GM12878 (cell line): ENCODE data around the gene CDC42EP3. TPM values are rescaled to one million over a fixed set of nuclear protein-coding genes. Genes with fewer than 3 reads are reported as not detected.

Experiments
- ATAC-seq: fragments of 200-7000 bp; cut with Tn5 transposase; 3 replicates; pipeline ENCODE4 v1.9.1; 2020; ENCODE audit warnings: mild to moderate bottlenecking, moderate library complexity
- BruUV-seq: library from RNA; stranded (reverse); fragments of 400-500 nt; replicated peaks from 2 replicates; lab custom pipeline; 2021; lab: Mats Ljungman, UMichigan
- CTCF ChIA-PET: fragments of 300-600 bp; sonication (Branson Sonifier 250); formaldehyde crosslinking; extraction: SDS; loops from one replicate; lab custom pipeline; 2021; ENCODE audit warnings: inconsistent platforms; lab: Yijun Ruan, JAX
- POLR2A ChIA-PET: fragments of 350-600 bp; formaldehyde crosslinking; extraction: SDS; loops from one replicate; lab custom pipeline; 2021; ENCODE audit warnings: inconsistent platforms; lab: Charles Lee
- RAD21 ChIA-PET: fragments of 300-600 bp; sonication (Branson Sonifier 250); formaldehyde crosslinking; loops from one replicate; lab custom pipeline; 2023; ENCODE audit warnings: antibody characterized with exemption; ENCODE audit not compliant: unreplicated experiment; lab: Charles Lee
- SMC1A ChIA-PET: fragments of 300-600 bp; sonication (Branson Sonifier 250); formaldehyde crosslinking; loops from one replicate; lab custom pipeline; 2023; ENCODE audit not compliant: unreplicated experiment, uncharacterized antibody; lab: Charles Lee
- DNase-seq: peaks from one replicate; pipeline ENCODE4 v3.0.0-alpha.2; 2011; ENCODE audit warnings: low read depth, low spot score
- FAIRE-seq: peaks from 3 replicates; lab custom pipeline; 2011; peaks lifted over from hg19 to GRCh38; lab: Jason Lieb, UNC
- H2AFZ ChIP-seq: 2 replicates; pipeline ENCODE4 v1.6.0; 2011; ENCODE audit warnings: low read depth, low read length, control low read depth; ENCODE audit not compliant: control insufficient read depth
- H3K27ac ChIP-seq: 2 replicates; pipeline ENCODE4 v1.5.1; 2011; ENCODE audit warnings: control low read depth; ENCODE audit not compliant: control insufficient read depth, insufficient read depth
- H3K27me3 ChIP-seq, 2 experiments: replicated peaks in 1 of 2; 2 replicates each; pipeline versions ENCODE4 v1.6.0 to v1.6.1; 2011; ENCODE audit warnings: low read length in 1 of 2; ENCODE audit not compliant: control insufficient read depth in 2 of 2, insufficient read depth in 2 of 2
- H3K36me3 ChIP-seq, 2 experiments: 2 replicates each; pipeline ENCODE4 v1.5.1; 2011; ENCODE audit warnings: low read length in 1 of 2; ENCODE audit not compliant: control insufficient read depth in 2 of 2, insufficient read depth in 2 of 2
- H3K4me1 ChIP-seq: 2 replicates; pipeline ENCODE4 v1.6.1; 2011; ENCODE audit warnings: mild to moderate bottlenecking, low read length, moderate library complexity, mixed read lengths; ENCODE audit not compliant: control insufficient read depth, insufficient read depth
- H3K4me2 ChIP-seq: 2 replicates; pipeline ENCODE4 v1.6.0; 2011; ENCODE audit warnings: control low read depth; ENCODE audit not compliant: control insufficient read depth, insufficient read depth
- H3K4me3 ChIP-seq: fragments of 200-600 bp; sonication (generic); 2 replicates; pipeline ENCODE4 v1.5.1; 2016
- H3K79me2 ChIP-seq: 2 replicates; pipeline ENCODE4 v1.6.0; 2011; ENCODE audit warnings: low read length; ENCODE audit not compliant: control insufficient read depth, insufficient read depth
- H3K9ac ChIP-seq: 2 replicates; pipeline ENCODE4 v1.8.0; 2011; ENCODE audit warnings: low read length, control low read depth, mixed read lengths; ENCODE audit not compliant: control insufficient read depth, insufficient read depth
- H3K9me3 ChIP-seq: replicated peaks from 3 replicates; pipeline ENCODE4 v1.5.1; 2011; ENCODE audit warnings: mild to moderate bottlenecking, low read length; ENCODE audit not compliant: control insufficient read depth, insufficient read depth
- H4K20me1 ChIP-seq: 2 replicates; pipeline ENCODE4 v1.6.0; 2011; ENCODE audit not compliant: control insufficient read depth, insufficient read depth
- HDAC2 ChIP-seq: fragments of 200-600 bp; sonication (generic); IDR thresholded peaks from 2 replicates; pipeline ENCODE4 v1.6.1; 2017
- NR2C2 ChIP-seq: IDR thresholded peaks from 2 replicates; pipeline ENCODE4 v1.6.1; 2011; ENCODE audit warnings: borderline replicate concordance, low read depth; ENCODE audit not compliant: control insufficient read depth, insufficient read length
- POLR2AphosphoS5 ChIP-seq: IDR thresholded peaks from 2 replicates; pipeline ENCODE4 v1.6.1; 2011; ENCODE audit warnings: mild to moderate bottlenecking, low read length, inconsistent platforms
- RAD21 ChIP-seq: IDR thresholded peaks from 2 replicates; pipeline ENCODE4 v1.6.1; 2011; ENCODE audit warnings: mild to moderate bottlenecking, low read depth, low read length, moderate library complexity; ENCODE audit not compliant: insufficient read depth
- SMARCA5 ChIP-seq: fragments of 450-650 bp; IDR thresholded peaks from 2 replicates; pipeline ENCODE4 v1.6.1; 2017; ENCODE audit warnings: mild to moderate bottlenecking
- ZBED1 ChIP-seq: IDR thresholded peaks from 2 replicates; pipeline ENCODE4 v1.6.1; 2016; ENCODE audit warnings: borderline replicate concordance
- WGBS: methylation state at CpG from one replicate; pipeline ENCODE4 v1.1.6; 2016; ENCODE audit warnings: low lambda C conversion rate; ENCODE audit not compliant: insufficient replicate concordance, insufficient coverage; ENCODE audit errors: missing lambda C conversion rate; 5-methylcytosine and 5-hydroxymethylcytosine counted together
- in situ Hi-C: fragments of 300-500 bp; cut with MboI; formaldehyde crosslinking; loops from 9 replicates; pipeline ENCODE4 v1.14.3; 2018; ENCODE audit warnings: mixed read lengths
- intact Hi-C: fragments of 100-400 bp; cut with micrococcal nuclease; formaldehyde crosslinking; loops from one replicate; pipeline ENCODE4 v1.14.2; 2022; ENCODE audit not compliant: unreplicated experiment
- polyA plus RNA-seq, 11 experiments: library from polyadenylated mRNA; depleted of rRNA in 4 of 11; unstranded in 6 of 11; stranded (reverse) in 5 of 11; fragments of >200 nt; fragmentation: Nextera tagmentation in 4 of 11; fragmentation: Illumina TruSeq in 1 of 11; extraction: Ambion mirVana in 4 of 11; extraction: Trizol in 1 of 11; gene quantifications; 1 replicate in 1 of 11; 2 replicates in 10 of 11; pipeline versions ENCODE4 v1.2.1 to v1.2.3, GENCODE V29; 2011 to 2016; ENCODE audit warnings: inconsistent platforms in 2 of 11, missing spikeins in 2 of 11, low read depth in 1 of 11
- total RNA-seq, 4 experiments: library from RNA; depleted of rRNA in 3 of 4; stranded (reverse); fragments of >200 nt in 3 of 4; fragmentation: Illumina TruSeq in 1 of 4; extraction: Trizol in 1 of 4; gene quantifications; 2 replicates each; pipeline versions ENCODE4 v1.2.1 to v1.2.3, GENCODE V29; 2013 to 2021

The CDC42EP3 gene
- total and polyA plus RNA-seq, 10 of the 15 experiments (the other 5 are each of a cell fraction or from before 2014, with no cell fraction given), result 11.8 to 86.9 (median 52.9) TPM

DNA sequence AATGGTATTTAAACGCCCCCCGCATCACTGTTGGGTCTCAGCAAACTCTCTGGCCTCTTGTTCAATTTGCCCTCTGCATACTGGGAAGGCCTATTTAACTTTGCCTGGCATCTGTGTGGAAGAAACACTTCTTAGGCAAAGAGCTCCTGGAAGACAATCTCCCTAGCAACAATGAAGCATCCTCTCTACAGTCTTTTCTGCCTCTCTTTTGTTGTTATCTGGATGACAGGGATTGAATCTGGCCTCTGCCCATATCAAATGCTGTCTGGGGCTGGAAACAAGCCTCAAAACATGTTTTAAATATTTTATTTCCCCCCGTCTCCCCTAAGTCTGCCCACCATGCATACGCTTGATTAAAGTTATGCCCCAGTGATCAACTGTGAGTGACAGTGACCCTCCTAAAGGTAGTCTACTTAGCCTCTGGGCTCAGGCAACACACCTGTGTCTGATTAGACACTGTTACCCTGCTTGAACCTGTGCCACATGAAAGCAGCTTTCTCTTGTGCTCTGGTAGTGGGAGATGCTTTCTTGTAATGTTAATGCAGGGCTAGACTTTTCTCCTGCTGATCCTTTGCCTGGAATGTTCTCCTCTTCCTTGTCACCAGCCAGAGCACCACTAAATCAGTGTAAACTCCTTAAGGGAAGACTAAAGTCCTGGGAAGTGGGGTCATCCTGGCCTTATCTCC is 34.9 kb downstream of the CDC42EP3 start:
- no peaks in the 10 kb centered on the region for H4K20me1 ChIP-seq
- peaks cover 31% of the 10 kb centered on the region for H3K79me2 ChIP-seq
- intact Hi-C loops (loop anchor here (5.0 kb wide), 2 partner anchors 196 to 224 kb away; no protein-coding TSS in a partner anchor), in situ Hi-C loops (no loop called here)
- peak overlapping the region; percentile 76 for H3K27ac ChIP-seq
- H3K27me3 ChIP-seq, result no peaks in the 10 kb centered on the region
- ChIA-PET RAD21 (interaction anchor here (0.7 to 5.6 kb wide), 9 partner anchors 11 to 215 kb away, joined by 3 to 40 read pairs (median 5); partner anchors contain the start of gene CDC42EP3), CTCF (interaction anchor here (0.6 to 3.0 kb wide), 8 partner anchors 11 to 241 kb away, joined by 3 to 14 read pairs (median 4); no protein-coding TSS in a partner anchor), POLR2A (interaction anchor here (0.6 to 6.2 kb wide), 5 partner anchors 11 to 52 kb away, joined by 3 to 62 read pairs (median 4); no protein-coding TSS in a partner anchor), SMC1A (interaction anchor here (0.6 to 7.5 kb wide), 12 partner anchors 13 to 240 kb away, joined by 3 to 118 read pairs (median 4); no protein-coding TSS in a partner anchor)
- TSS peak; percentile 27 for BruUV-seq
- TF ChIP-seq ZBED1 (no peak), SMARCA5 (no peak), NR2C2 (no peak), POLR2AphosphoS5 (peak; percentile 67; the same call in 1 of the 2 replicates), RAD21 (0 out of 2 replicates have a peak, but pooled peaks have one; percentile 2), HDAC2 (no peak)
- WGBS, result 41% methylated on average over 4 of the region's 4 CpGs
- H3K9ac ChIP-seq, result peak overlapping the region; percentile 40; the same call in 1 of the 2 replicates
- peak overlapping the region; percentile 7 for H2AFZ ChIP-seq
- DNase-seq (no peak), FAIRE-seq (no peak), ATAC-seq (no peak)
- H3K4me3 ChIP-seq, result no peak overlapping the region
- H3K4me1 ChIP-seq, result peaks cover 22% of the 10 kb centered on the region
- H3K4me2 ChIP-seq, result peak overlapping the region; percentile 39
- H3K36me3 ChIP-seq, result peaks cover 0 to 14% of the 10 kb centered on the region in 2 experiments; a peak in 3 of 4 replicates
- H3K9me3 ChIP-seq, result no peaks in the 10 kb centered on the region; the same call in 2 of the 3 replicates
